GM21576 (cell line): ENCODE measurements around the gene NCOA1.
"Not testable (repeated sequence)": the region's sequence is repeated elsewhere in the genome, so short reads cannot be mapped to it uniquely, and the experiment has no call there.

ENCODE experiments used
- ATAC-seq: cut with Tn5 transposase; IDR thresholded peaks from one replicate; pipeline ENCODE4 v1.9.1; 2021; ENCODE audit warnings: mild to moderate bottlenecking, moderate library complexity; ENCODE audit not compliant: unreplicated experiment

NCOA1 gene

DNA sequence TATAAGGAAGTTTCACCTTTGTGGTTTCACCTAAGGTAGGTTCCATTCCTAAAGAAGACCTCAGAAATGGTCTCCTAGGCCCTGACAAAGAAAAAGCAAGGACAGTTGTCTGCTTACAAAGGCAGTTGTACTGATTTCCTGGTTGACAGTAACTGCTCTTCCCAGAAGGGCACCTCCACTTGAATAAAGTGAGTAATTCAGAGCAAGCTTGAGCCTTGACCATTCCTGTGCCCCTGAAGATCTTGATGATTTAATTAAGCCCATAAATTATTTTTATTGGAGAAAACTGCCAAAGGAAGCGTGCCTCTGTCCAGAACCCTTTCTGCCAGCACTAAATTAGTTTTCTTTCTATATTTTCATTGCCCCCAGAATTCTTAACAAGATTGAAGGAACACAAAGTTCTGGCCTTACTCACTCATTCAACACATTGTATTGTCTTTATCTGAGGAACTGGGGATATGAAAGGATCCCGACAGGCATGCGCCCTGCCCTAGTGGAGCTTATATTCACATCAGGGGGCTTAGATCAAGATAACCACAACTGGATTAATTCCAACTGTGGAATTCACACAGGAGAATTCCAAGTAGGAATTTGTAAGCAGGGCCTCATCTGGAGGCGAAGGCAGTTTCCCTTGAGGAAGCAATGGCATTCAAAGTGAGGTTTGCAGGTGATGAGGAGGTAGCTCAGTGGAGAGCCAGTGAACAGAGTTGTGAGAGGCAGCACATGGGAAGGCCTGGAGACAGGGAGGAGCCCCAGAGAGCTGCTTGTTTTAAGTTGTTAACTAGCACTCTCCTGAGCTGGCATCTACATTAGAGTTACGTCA, 280.9 kb downstream of the NCOA1 start:
- ATAC-seq, result no peak

DNA sequence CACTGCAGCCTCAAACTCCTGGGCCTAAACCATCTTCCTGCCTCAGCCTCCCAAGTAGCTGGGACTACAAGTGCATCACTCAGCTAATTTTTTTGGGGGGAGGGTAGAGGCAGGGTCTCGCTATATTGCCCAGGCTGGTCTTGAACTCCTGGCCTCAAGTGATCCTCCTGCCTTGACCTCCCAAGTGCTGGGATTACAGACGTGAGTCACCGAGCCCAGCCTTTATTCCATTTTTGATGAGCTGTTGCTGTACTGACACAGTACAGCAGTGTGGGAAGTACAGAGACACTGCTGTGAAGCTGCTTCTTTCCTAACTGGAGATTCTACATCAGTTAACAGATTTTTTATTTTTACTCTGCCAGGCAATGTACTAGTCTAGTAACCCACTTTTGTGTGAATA, 283.3 kb downstream of the NCOA1 start:
- ATAC-seq, result no peak

DNA sequence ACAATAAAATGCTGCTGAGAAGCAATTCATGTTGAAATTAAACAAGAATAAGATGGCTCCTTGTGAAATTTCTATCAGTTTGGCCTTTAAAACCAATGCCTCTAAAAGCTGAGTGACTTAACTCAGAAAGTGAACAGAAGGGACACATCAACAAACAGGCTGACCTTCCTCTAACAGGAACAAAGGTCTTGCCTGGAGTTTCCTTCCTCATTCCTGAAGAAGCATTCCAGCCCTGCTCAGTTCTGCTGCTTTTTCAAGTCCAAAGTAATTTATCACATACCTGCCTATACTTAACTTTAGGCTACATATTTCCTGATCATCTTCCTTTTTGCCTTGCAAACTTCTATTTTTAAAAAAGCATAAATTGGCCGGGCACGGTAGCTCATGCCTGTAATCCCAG, 288.1 kb downstream of the NCOA1 start:
- no peak for ATAC-seq

DNA sequence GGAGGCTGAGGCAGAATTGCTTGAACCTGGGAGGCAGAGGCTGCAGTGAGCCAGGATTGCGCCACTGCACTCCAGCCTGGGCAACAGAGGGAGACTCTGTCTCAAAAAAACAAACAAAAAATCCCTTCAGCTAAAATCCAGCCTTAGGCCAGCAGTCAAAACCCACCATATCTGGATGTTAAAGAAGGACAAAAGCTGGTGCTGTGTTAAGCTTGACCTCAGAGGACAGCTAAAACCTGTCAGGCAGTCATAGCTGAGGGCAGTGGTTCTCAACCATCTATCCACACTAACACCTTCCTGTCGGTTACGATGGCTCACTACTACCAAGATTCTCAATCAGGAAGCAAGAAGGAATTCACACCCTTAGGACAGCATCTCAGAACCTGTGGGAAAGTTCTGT, 292.6 kb downstream of the NCOA1 start:
- no peak for ATAC-seq

DNA sequence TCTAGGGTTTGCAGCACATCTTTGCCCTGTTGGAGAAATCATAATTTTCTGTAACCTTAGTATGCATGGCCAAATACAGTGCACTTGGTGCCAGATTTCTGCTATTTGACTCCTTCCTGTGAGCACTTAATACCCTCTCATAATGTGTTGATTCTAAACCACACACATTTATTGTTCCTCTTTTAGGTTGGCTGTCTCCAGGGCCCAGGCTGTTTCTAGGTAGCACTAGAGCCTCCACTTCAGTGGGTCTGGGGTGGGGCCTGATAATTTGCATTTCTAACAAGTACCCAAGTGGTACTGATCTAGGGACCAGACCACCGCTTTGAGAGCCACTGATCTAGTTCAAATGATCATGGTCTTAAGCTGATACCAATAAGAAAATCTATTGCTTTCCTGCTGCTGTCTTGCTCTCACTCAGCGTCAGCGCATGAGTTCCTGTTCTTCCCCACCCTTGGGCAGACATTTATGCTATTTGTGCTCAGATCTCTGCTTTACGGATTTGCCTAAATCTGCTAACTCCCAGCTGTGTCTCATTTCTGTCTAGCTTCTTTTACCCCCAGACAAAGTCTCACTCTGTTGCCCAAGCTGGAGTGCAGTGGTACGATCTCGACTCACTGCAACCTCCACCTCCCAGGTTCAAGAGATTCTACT, 294.7 kb downstream of the NCOA1 start:
- ATAC-seq, result peak; percentile 73

DNA sequence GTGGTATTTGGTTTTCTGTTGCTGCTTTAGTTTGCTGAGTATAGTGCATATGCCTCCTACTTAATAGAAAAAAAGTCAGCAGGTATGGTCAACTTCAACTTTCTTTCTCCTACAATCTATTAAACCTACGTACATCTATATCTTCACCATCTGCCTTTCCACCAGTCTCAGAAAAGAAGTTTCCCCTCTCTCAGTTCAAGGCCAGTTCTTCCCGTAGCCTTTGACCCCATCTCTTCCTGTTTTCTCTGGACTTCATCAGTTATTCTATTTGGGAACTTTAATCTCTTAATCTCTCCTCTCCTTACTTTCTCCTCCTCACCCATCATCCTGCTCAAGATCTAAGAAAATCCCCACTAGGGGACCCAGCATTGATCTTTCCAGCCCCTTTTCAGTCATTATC, 296.5 kb downstream of the NCOA1 start:
- ATAC-seq, result no peak

DNA sequence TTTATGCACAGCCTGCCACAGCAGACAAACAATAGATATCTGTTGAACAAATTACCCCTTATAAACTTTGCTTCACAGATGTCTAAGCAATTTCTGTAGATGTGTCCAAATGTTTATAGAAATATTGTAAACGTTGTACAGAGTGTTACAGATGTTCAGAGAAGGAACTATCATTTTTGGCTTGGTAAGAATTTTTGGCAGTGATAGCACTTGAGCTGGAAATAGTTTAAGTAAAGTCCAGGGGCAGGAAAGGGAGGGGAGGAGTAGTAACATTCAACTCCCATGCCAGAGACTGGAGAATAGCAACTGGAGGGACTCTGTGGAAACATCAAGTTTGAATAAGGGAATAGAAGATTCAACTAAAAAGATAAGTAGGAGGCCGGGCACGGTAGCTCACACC, 297.8 kb downstream of the NCOA1 start:
- ATAC-seq, result no peak

DNA sequence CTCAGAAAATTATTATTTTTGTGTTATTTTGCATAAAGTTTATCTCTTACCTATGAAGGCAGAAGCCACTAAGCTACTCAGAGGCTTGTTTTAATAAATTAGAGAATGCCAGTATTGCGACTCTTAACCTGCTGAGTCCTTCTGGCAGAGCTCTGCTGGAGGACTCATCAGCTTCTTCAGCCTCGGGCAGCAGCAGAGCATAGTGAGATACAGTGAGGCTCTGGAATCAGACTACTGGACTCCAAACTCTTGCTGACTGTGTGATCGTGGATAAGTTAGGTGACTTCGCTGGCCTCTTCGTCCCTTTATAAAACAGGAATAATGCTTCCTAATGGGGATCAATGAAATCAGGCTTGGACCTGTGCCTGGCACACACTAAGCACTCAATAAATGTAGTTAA, 300.4 kb downstream of the NCOA1 start:
- no peak for ATAC-seq

DNA sequence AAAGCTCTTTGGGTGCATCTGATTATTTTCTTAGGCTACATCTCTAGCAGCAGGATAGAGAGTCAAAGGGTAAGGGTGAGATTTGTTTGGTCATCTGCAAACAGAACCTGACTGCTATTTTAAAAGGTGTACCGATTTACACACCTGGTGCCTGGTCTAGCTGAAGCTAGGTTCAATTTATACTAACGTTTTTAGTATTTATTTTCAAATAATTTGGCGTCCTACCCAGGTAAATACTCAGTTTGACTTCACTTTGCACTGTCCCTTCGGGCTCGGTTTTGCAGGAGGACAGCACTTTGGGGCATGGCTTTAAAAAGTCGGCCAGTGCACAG, 301.5 kb downstream of the NCOA1 start:
- no peak for ATAC-seq

DNA sequence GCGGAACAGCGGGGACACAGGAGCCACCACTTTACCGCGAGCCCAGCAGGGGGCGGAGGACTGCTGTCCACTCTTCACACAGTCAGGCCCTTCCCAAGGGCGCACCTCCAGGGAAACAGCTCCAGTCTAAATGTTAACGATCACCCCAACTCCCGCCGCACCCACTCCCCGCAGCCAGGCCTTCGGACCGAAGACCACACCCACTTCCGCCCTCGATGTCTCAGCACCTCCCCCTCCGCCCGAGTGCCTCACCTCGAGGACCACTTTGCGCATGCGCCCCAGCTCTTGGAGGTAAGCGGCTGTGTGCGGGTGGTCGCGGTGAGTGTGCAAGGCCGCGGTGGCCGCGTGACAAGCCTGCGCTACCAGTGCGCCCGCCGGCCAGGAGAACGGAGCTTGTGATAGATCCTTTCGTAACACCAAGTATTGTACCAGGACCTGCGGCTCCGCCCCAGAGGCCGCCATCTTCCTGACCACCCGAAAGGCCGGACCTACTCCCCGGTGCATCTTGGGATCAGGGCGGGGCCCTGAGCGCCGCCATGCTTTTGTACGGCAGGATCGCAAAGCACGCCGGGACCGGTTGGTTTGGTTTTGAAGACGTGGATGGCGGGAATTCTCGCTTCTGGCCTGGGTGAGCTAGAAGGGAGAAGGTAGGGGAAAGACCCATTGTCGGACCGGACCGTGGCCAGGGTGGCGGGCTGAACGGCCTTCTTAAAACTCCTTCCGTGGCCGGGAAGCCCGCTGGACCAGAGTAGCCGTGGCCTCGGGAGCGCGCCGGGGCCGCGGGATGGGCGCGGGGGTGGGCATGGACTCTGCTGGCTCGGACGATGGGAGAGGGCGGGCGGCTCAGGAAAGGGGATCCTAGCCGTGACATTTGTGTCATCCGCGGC, 302.1 kb downstream of the NCOA1 start, which contains the start of the genes CENPO and PTRHD1:
TSS of gene CENPO (plus strand) at position 552 of the 887 bp plus-strand sequence. CDS start 495 bp downstream, outside the sequence.
TSS of gene PTRHD1 (minus strand) at position 518 of the 887 bp plus-strand sequence. CDS start at position 504, 14 bp downstream.
- ATAC-seq, result peak; percentile 87

DNA sequence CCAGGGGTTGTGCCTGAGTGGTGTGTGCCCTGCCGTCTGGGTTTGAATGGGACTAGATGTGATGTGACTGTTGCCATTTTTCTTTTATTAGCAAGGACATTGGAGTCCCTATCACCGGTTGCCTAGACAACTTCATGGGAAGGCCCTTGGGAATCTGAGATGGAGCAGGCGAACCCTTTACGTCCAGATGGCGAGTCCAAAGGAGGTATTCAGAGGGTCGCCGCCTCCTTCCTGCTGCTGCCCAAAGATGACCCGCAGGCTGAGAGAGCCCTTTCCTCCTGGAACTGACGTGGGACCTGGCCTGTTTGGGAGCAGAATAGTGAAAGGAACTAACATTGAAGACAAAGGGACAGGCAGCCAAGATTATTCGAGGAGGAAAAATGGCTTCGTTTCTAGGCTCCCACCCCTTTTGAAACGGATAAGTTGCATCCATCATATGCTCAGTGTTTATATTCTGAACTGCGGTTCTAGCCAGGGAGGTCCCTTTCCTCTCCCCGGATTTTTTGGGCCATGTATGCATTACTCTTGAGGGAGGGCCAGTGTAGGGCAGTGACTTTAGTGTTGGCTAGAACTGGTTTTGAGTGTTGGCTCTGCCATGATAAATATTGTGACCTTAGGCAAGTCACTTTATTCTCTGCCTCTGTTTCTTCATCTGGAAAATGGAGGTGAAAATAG, 302.8 kb downstream of the NCOA1 start:
- ATAC-seq, result no peak

DNA sequence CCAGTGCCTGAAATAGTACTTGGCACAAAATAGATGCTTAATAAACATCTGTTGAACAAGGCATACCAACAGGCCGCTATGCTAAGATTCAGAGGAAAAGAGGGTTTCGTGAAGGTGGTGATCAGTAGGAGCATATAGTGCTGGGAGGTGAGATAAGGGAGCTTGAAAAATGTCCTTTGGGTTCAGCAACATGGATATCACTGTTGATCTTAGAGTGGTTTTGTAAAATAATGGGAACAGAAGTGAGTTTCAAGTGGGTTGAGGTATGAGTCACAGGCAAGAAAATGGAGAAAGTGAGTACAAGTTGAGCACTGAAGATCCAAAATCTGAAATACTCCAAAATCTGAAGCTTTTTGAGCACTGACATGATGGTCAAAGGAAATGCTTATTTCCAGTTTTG, 306.6 kb downstream of the NCOA1 start:
- no peak for ATAC-seq

DNA sequence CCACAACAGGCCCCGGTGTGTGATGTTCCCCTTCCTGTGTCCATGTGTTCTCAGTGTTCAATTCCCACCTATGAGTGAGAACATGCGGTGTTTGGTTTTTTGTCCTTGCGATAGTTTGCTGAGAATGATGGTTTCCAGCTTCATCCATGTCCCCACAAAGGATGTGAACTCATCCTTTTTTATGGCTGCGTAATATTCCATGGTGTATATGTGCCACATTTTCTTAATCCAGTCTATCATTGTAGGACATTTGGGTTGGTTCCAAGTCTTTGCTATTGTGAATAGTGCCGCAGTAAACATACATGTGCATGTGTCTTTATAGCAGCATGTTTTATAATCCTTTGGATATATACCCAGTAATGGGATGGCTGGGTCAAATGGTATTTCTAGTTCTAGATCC, 309.4 kb downstream of the NCOA1 start:
- not testable (repeated sequence) for ATAC-seq

DNA sequence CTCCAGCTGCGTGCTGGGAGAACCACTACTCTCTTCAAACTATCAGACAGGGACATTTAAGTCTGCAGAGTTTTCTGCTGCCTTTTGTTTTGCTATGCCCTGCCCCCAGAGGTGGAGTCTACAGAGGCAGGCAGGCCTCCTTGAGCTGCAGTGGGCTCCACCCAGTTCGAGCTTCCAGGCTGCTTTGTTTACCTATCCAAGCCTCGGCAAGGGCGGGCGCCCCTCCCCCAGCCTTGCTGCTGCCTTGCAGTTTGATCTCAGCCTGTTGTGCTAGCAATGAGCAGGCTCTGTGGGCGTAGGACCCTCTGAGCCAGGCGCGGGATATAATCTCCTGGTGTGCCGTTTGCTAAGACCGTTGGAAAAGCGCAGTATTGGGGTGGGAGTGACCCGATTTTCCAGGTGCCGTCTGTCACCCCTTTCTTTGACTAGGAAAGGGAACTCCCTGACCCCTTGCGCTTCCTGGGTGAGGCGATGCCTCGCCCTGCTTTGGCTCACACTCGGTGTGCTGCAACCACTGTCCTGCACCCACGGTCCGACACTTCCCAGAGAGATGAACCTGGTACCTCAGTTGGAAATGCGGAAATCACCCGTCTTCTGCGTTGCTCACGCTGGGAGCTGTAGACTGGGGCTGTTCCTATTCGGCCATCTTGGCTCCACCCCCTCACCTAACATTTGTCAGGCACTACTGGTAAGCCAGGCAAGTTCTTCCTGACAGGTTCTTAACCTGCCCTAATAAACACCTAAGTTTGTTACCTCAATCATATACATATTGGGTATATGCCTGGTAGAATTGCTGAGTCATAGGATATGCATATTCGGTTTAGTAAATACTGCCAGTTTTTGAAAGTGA, 315.0 kb downstream of the NCOA1 start:
- ATAC-seq, result not testable (repeated sequence)

DNA sequence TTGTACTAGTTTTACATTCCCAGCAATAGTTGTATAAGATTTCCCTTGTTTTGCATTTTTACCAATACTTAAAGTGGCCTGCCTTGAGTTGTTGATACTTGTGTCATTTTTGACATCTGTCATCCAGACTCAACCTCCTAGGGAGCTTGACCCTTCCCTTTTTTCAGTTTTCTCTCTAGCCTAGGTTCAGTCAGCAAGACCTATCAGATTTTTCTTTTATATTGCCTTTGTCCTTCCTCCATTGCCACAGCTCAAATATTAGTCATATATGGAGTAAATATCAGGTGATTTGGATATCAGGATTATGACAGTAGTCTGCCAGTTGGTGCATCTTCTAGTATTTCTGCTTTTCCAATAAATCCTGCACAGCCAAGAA, 315.6 kb downstream of the NCOA1 start:
- no peak for ATAC-seq

DNA sequence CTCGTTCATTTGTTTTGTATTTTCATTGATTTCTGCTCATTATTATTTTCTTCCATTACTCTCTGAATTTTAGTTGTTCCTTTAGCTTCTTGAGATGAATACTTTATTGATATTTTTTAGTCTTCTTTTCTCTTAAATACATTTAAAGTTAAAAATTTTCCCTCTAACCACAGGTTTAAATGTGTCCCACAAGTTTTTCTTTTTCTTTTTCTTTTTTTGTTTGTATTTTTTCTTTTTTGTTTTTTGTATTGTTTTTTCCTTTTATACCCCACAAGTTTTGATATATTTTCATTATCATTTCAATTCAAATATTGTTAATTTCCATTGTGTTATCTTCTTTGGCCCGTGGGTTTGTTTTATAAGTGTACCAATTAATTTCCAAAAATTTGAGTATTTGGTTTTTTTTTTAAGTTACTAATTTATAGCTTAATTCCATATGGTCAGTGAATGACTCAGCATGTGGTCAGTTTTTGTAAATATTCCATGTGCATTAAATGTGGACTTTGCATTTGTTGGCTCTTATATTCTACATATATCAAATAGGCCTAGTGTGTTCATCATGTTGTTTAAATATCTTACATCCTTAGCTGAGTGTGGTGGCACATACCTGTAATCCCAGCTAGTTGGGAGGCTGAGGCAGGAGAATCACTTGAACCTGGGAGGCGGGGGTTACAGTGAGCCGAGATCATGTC, 318.4 kb downstream of the NCOA1 start:
- ATAC-seq, result no peak

DNA sequence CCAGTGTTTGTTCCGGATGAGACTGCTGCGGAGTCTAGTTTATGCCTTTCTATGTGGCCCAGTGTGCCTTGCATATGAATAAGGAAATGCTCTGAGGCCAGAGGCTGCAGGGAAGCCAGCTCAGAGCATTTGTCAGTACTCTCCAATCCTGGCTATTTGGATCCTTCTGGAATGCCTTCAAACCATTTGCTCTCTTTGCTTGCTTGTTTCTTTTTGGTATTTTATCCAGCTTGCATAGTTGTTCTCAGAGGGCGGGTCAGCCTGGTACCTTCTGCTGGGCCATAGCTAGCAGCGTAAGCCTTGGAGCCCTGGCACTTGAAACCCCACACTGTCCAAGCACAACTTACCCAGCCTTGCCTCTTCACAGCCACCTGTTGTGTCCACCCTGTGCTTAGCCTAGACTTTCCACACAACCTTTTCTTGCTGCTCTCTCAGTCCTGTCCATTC, 322.7 kb downstream of the NCOA1 start:
- ATAC-seq, result no peak

DNA sequence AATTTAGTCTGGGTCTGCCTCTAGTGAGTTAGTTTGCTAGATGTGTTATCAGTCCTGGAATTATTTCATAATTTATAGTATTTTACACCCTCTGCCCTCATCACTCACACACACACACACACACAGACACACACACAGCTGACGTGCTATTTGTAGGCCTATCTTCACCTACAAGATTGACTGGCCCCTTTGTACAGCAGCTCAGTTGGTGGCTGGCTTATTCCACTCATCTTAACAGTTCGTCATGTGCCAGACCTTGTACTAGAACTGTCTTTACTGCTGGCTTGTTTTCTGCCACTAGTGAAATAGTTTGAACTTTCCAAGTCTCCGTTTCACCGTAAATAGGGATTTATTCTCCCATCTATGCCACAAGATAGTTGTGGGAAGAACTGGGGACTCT, 323.5 kb downstream of the NCOA1 start:
- ATAC-seq, result no peak

DNA sequence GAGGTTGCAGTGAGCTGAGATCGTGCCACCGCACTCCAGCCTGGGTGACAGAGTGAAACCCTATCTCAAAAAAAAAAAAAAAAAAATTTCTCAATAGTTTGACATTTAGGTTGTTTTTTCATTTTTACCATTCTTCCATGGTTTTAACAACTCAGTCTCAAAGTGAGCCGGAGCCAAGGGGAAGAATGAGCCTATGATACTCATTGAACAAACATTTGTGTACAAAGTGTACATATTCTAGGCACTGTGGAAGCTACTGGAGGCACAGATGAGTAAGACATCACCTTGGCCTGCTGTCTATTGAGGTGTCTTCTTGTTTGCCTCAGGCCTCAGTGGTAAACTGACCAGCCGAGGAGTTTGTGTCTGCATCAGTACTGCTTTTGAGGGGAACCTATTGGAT, 324.1 kb downstream of the NCOA1 start:
- ATAC-seq, result no peak
